ENCODE data around the gene LDLRAD4.

- TF ChIP-seq CTCF (IDR thresholded peaks at IDR 0.05) (no peak), RAD21 (IDR thresholded peaks at IDR 0.05; ENCODE audit: low read length) (no peak), RFX5 (IDR thresholded peaks at IDR 0.05; ENCODE audit: low read length) (no peak), NFIC (IDR thresholded peaks at IDR 0.05; ENCODE audit: borderline replicate concordance) (no peak), POLR2AphosphoS5 (IDR thresholded peaks at IDR 0.05; ENCODE audit: low read depth, low read length) (no peak)
Measured at GRCh38 chr18:13370995-13371625, 152.6 kb downstream of the LDLRAD4 start.

Measured in SK-N-SH (cell line).